GM21717 (cell line): ENCODE results near the gene CDH11.

ENCODE experiments used
- ATAC-seq: cut with Tn5 transposase; IDR thresholded peaks from one replicate; pipeline ENCODE4 v1.9.1; 2021; ENCODE audit warnings: mild to moderate bottlenecking, moderate library complexity; ENCODE audit not compliant: unreplicated experiment

Gene CDH11

GRCh38 chr16:64989050-64989449 lies 132.8 kb downstream of the CDH11 start:
- no peak for ATAC-seq

GRCh38 chr16:64983963-64984362 lies 137.9 kb downstream of the CDH11 start:
- ATAC-seq = peak; percentile 67

- ATAC-seq = no peak
Measured at GRCh38 chr16:64983231-64983630, 138.6 kb downstream of the CDH11 start.

GRCh38 chr16:64982581-64982980 lies 139.3 kb downstream of the CDH11 start:
- ATAC-seq = no peak

- ATAC-seq = no peak
Measured at GRCh38 chr16:64981568-64982281, 140.1 kb downstream of the CDH11 start.

- no peak for ATAC-seq
Measured at GRCh38 chr16:64977206-64977920, 144.5 kb downstream of the CDH11 start.

GRCh38 chr16:64975821-64976220 lies 146.0 kb downstream of the CDH11 start:
- ATAC-seq = no peak

GRCh38 chr16:64974381-64974780 lies 147.5 kb downstream of the CDH11 start:
- ATAC-seq = no peak

GRCh38 chr16:64973171-64973570 lies 148.7 kb downstream of the CDH11 start:
- ATAC-seq = no peak

GRCh38 chr16:64971171-64971570 lies 150.7 kb downstream of the CDH11 start:
- no peak for ATAC-seq

- ATAC-seq = no peak
Measured at GRCh38 chr16:64969221-64969620, 152.6 kb downstream of the CDH11 start.

GRCh38 chr16:64968539-64968938 lies 153.3 kb downstream of the CDH11 start:
- ATAC-seq = no peak

- no peak for ATAC-seq
Measured at GRCh38 chr16:64964126-64964540, 157.7 kb downstream of the CDH11 start.

- no peak for ATAC-seq
Measured at GRCh38 chr16:64962786-64963185, 159.1 kb downstream of the CDH11 start.

- ATAC-seq = no peak
Measured at GRCh38 chr16:64957246-64957645, 164.6 kb downstream of the CDH11 start.

GRCh38 chr16:64952177-64952576 lies 169.7 kb downstream of the CDH11 start:
- ATAC-seq = peak; percentile 67

- no peak for ATAC-seq
Measured at GRCh38 chr16:64951193-64951592, 170.7 kb downstream of the CDH11 start.

- no peak for ATAC-seq
Measured at GRCh38 chr16:64950731-64951130, 171.1 kb downstream of the CDH11 start.

- ATAC-seq = no peak
Measured at GRCh38 chr16:64950262-64950661, 171.6 kb downstream of the CDH11 start.

GRCh38 chr16:64948056-64948455 lies 173.8 kb downstream of the CDH11 start:
- ATAC-seq = no peak

- no peak for ATAC-seq
Measured at GRCh38 chr16:64947651-64948050, 174.2 kb downstream of the CDH11 start.

GRCh38 chr16:64933885-64934284 lies 188.0 kb downstream of the CDH11 start:
- ATAC-seq = no peak
